Small intestine (tissue), 7 donors: Measurements from ENCODE around the gene CAMSAP2. TPM values are rescaled to one million over a fixed set of nuclear protein-coding genes. Genes with fewer than 3 reads are reported as not detected.
"Not testable (repeated sequence)": the region's sequence is repeated elsewhere in the genome, so short reads cannot be mapped to it uniquely, and the experiment has no call there.

Source experiments
- DNase-seq, 2 donors: peaks; one replicate each; pipeline versions ENCODE4 v3.0.0 to v3.0.0-alpha.2; 2013
- FAIRE-seq: peaks from 2 replicates; lab custom pipeline; 2012; peaks lifted over from hg19 to GRCh38; lab: Jason Lieb, UNC
- H3K27ac ChIP-seq, 3 donors: one replicate each; pipeline ENCODE4 v1.5.1; 2013; ENCODE audit warnings: low read length in 2 of 3, mild to moderate bottlenecking in 2 of 3, control low read depth in 1 of 3, inconsistent platforms in 1 of 3, low read depth in 1 of 3, moderate library complexity in 1 of 3
- H3K27me3 ChIP-seq, 3 donors: one replicate each; pipeline ENCODE4 v1.6.1; 2013; ENCODE audit warnings: low read length in 3 of 3, inconsistent platforms in 1 of 3; ENCODE audit not compliant: control insufficient read depth in 3 of 3, insufficient read depth in 3 of 3
- H3K36me3 ChIP-seq, 3 donors: one replicate each; pipeline ENCODE4 v1.6.1; 2013; ENCODE audit warnings: low read length in 3 of 3, inconsistent platforms in 1 of 3, low read depth in 1 of 3, mild to moderate bottlenecking in 1 of 3, moderate library complexity in 1 of 3; ENCODE audit not compliant: control insufficient read depth in 3 of 3, insufficient read depth in 2 of 3
- H3K4me1 ChIP-seq, 3 donors: one replicate each; pipeline ENCODE4 v1.6.1; 2013; ENCODE audit warnings: low read length in 2 of 3, inconsistent platforms in 1 of 3, low read depth in 1 of 3, mild to moderate bottlenecking in 1 of 3, moderate library complexity in 1 of 3; ENCODE audit not compliant: control insufficient read depth in 3 of 3, insufficient read depth in 2 of 3
- H3K4me3 ChIP-seq, 3 donors: one replicate each; pipeline ENCODE4 v1.5.1; 2013; ENCODE audit warnings: low read length in 3 of 3, control low read depth in 1 of 3, inconsistent platforms in 1 of 3, low read depth in 1 of 3, mild to moderate bottlenecking in 1 of 3, moderate library complexity in 1 of 3
- H3K9me3 ChIP-seq, 2 donors: one replicate each; pipeline ENCODE4 v1.6.1; 2013; ENCODE audit warnings: low read depth in 1 of 2, low read length in 1 of 2; ENCODE audit not compliant: control insufficient read depth in 2 of 2, insufficient read depth in 1 of 2
- WGBS, 3 donors: extraction: QIAGEN DNeasy Blood & Tissue Kit; methylation state at CpG; one replicate each; pipeline ENCODE4 v1.1.7; 2013; 5-methylcytosine and 5-hydroxymethylcytosine counted together
- polyA plus RNA-seq, 4 donors: library from polyadenylated mRNA; stranded (reverse) in 3 of 4; unstranded in 1 of 4; fragments of 200-250 nt in 3 of 4; fragments of 120-200 nt in 1 of 4; gene quantifications; one replicate each; pipeline versions ENCODE4 v1.2.1 to v1.2.3, GENCODE V29; 2013
- donor health status: healthy with polysubstance abuse.
- donor health status: control.
- donor health status: control.
- donor health status: Bipolar disorder and iron deficiency.
- donor health status: healthy.

The CAMSAP2 gene
- polyA plus RNA-seq, 4 donors = 2.0 to 10.8 (median 3.8) TPM

DNA sequence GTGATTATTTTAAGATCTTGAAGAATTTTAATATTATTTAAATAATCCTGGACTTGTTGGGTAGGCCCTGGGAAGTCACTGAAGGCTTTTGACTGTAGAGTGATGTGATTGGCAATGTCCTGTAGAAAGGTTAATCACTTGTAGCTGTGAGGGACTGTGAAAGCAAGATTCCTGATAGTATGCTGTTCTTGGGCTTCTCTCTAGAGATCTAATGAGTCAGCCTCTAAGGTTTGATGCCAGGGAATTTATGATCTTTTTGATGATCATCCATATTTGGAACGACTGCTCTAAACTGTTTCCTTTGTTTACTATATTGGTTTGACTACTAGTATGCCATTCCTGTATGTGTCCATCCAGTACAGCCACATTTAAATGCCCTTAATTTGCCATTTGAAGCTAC is 56.5 kb downstream of the CAMSAP2 start:
- DNase-seq (no peak), FAIRE-seq (no peak)
- 0 to 25% (median 21%) methylated on average over 1 of the region's 1 CpG for WGBS, 3 donors

GRCh38 chr1:200802042-200802441 is 63.3 kb downstream of the CAMSAP2 start:
- DNase-seq (no peak), FAIRE-seq (no peak)
- WGBS, 3 donors = 74 to 76% (median 75%) methylated on average over 2 of the region's 2 CpGs
- Histone ChIP-seq H3K4me3 (no peak overlapping the region), H3K36me3 (no peaks in the 10 kb centered on the region), H3K27me3 (no peaks in the 10 kb centered on the region), H3K4me1 (no peaks in the 10 kb centered on the region), H3K27ac (no peak overlapping the region), H3K9me3 (no peaks in the 10 kb centered on the region)

More for the DNA sequence above, 56.5 kb downstream of the CAMSAP2 start:
- Histone ChIP-seq H3K9me3 (peaks cover 0 to 3% of the 10 kb centered on the region in 2 donors), H3K4me1 (peaks cover 0 to 2% (median 0%) of the 10 kb centered on the region in 3 donors), H3K27ac (no peak overlapping the region), H3K36me3 (peaks cover 0 to 5% (median 0%) of the 10 kb centered on the region in 3 donors), H3K4me3 (no peak overlapping the region), H3K27me3 (no peaks in the 10 kb centered on the region)

GRCh38 chr1:200802865-200803512 is 64.3 kb downstream of the CAMSAP2 start:
- 36 to 44% (median 43%) methylated on average over 2 of the region's 2 CpGs for WGBS, 3 donors
- no peak overlapping the region for H3K27ac ChIP-seq
- no peak for FAIRE-seq
- peaks cover 0 to 4% (median 0%) of the 10 kb centered on the region in 3 donors for H3K36me3 ChIP-seq
- H3K9me3 ChIP-seq = no peaks in the 10 kb centered on the region
- H3K27me3 ChIP-seq = no peaks in the 10 kb centered on the region
- no peaks in the 10 kb centered on the region for H3K4me1 ChIP-seq
- no peak overlapping the region for H3K4me3 ChIP-seq
- peak; percentile 77 to 88 for DNase-seq

- DNase-seq (no peak), FAIRE-seq (no peak)
- whole genome bisulfite sequencing, 3 donors = 86 to 89% (median 89%) methylated on average over 3 of the region's 3 CpGs
- Histone ChIP-seq H3K27ac (no peak overlapping the region), H3K4me1 (no peaks in the 10 kb centered on the region), H3K27me3 (no peaks in the 10 kb centered on the region), H3K4me3 (no peak overlapping the region), H3K36me3 (peaks cover 0 to 13% (median 0%) of the 10 kb centered on the region in 3 donors), H3K9me3 (no peaks in the 10 kb centered on the region)
These were observed 67.0 kb downstream of the CAMSAP2 start for GRCh38 chr1:200805719-200806118.

GRCh38 chr1:200808846-200809245 is 70.2 kb downstream of the CAMSAP2 start:
- H3K9me3 ChIP-seq = no peaks in the 10 kb centered on the region
- 65 to 81% (median 77%) methylated on average over 2 of the region's 2 CpGs for WGBS, 3 donors
- H3K27me3 ChIP-seq = no peaks in the 10 kb centered on the region
- peaks cover 0 to 14% (median 0%) of the 10 kb centered on the region in 3 donors for H3K36me3 ChIP-seq
- no peak for FAIRE-seq
- no peak overlapping the region for H3K4me3 ChIP-seq
- H3K27ac ChIP-seq = no peak overlapping the region
- no peaks in the 10 kb centered on the region for H3K4me1 ChIP-seq
- DNase-seq = no peak

GRCh38 chr1:200811704-200812103 is 73.0 kb downstream of the CAMSAP2 start:
- WGBS, 3 donors = 67 to 81% (median 72%) methylated on average over 4 of the region's 4 CpGs
- FAIRE-seq = no peak
- H3K9me3 ChIP-seq = no peaks in the 10 kb centered on the region
- no peak overlapping the region for H3K4me3 ChIP-seq
- H3K27me3 ChIP-seq = no peaks in the 10 kb centered on the region
- peaks cover 0 to 22% (median 0%) of the 10 kb centered on the region in 3 donors for H3K36me3 ChIP-seq
- no peak overlapping the region for H3K27ac ChIP-seq
- DNase-seq = no peak
- H3K4me1 ChIP-seq = no peaks in the 10 kb centered on the region

DNA sequence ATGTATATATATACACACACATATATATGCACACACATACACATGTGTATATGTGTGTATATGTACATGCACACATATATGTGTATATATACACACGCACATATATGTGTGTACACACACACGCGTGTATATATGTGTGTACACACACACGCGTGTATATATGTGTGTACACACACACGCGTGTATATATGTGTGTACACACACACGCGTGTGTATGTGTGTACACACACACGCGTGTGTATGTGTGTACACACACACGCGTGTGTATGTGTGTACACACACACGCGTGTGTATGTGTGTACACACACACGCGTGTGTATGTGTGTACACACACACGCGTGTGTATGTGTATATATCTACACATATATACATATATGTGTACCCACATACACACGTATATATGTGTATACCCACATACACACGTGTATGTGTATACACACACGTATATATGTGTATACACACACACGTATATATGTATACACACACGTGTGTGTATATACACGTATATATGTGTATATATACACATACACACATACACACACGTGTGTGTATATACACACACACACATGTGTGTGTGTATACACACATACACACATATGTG is 78.0 kb downstream of the CAMSAP2 start:
- H3K27me3 ChIP-seq, H3K27ac ChIP-seq, H3K9me3 ChIP-seq, H3K4me1 ChIP-seq, FAIRE-seq, H3K4me3 ChIP-seq, DNase-seq: not testable (repeated sequence)
- WGBS, 3 donors = 87 to 96% (median 94%) methylated on average over 22 to 26 of the region's 26 CpGs
- peaks cover 0 to 14% (median 0%) of the 10 kb centered on the region in 3 donors for H3K36me3 ChIP-seq

- Histone ChIP-seq H3K9me3 (no peaks in the 10 kb centered on the region), H3K36me3 (peaks cover 0 to 14% (median 0%) of the 10 kb centered on the region in 3 donors), H3K4me1 (no peaks in the 10 kb centered on the region), H3K27ac (no peak overlapping the region), H3K4me3 (no peak overlapping the region), H3K27me3 (no peaks in the 10 kb centered on the region)
- FAIRE-seq (no peak), DNase-seq (no peak)
- WGBS, 3 donors = 89 to 94% (median 91%) methylated on average over 1 of the region's 1 CpG
These were observed 79.6 kb downstream of the CAMSAP2 start for GRCh38 chr1:200818248-200818647.
